KMS-11 (cell line): Measurements from ENCODE around the gene FGD6.
"Not testable (repeated sequence)": the region's sequence is repeated elsewhere in the genome, so short reads cannot be mapped to it uniquely, and the experiment has no call there.

Source experiments
- H2AFZ ChIP-seq: fragments of 200-600 bp; sonication (generic); 2 replicates; pipeline ENCODE4 v1.6.1; 2016; ENCODE audit warnings: antibody characterized with exemption, mixed run types, low read depth
- H3K27ac ChIP-seq: fragments of 200-600 bp; sonication (generic); 2 replicates; pipeline ENCODE4 v1.6.1; 2016; ENCODE audit warnings: mild to moderate bottlenecking, mixed run types
- H3K27me3 ChIP-seq: fragments of 200-600 bp; sonication (generic); 2 replicates; pipeline ENCODE4 v1.6.1; 2017; ENCODE audit warnings: mild to moderate bottlenecking, low read depth, mixed run types, moderate library complexity; ENCODE audit not compliant: insufficient read depth
- H3K36me3 ChIP-seq: fragments of 200-600 bp; sonication (generic); 2 replicates; pipeline ENCODE4 v1.6.1; 2017; ENCODE audit warnings: mild to moderate bottlenecking, mixed run types; ENCODE audit not compliant: insufficient read depth
- H3K4me1 ChIP-seq: fragments of 200-600 bp; sonication (generic); 2 replicates; pipeline ENCODE4 v1.6.1; 2016; ENCODE audit warnings: mild to moderate bottlenecking, low read depth, mixed run types; ENCODE audit not compliant: poor library complexity, severe bottlenecking
- H3K4me2 ChIP-seq: fragments of 200-600 bp; sonication (generic); 2 replicates; pipeline ENCODE4 v1.7.0; 2016; ENCODE audit warnings: mild to moderate bottlenecking, mixed run types
- H3K4me3 ChIP-seq: fragments of 200-600 bp; sonication (generic); IDR thresholded peaks from 2 replicates; pipeline ENCODE4 v1.6.1; 2017; ENCODE audit warnings: low read depth, low read length, mixed read lengths; ENCODE audit not compliant: insufficient read depth
- H3K79me2 ChIP-seq: fragments of 200-600 bp; sonication (generic); 2 replicates; pipeline ENCODE4 v1.6.1; 2016; ENCODE audit warnings: low read depth, mixed run types; ENCODE audit not compliant: insufficient read depth
- H3K9ac ChIP-seq: fragments of 200-600 bp; sonication (generic); 2 replicates; pipeline ENCODE4 v1.6.1; 2016; ENCODE audit warnings: mild to moderate bottlenecking, mixed run types
- H4K20me1 ChIP-seq: fragments of 200-600 bp; sonication (generic); 2 replicates; pipeline ENCODE4 v1.6.1; 2016; ENCODE audit warnings: mild to moderate bottlenecking, mixed run types; ENCODE audit not compliant: insufficient read depth
- TF ChIP-seq, protein P1 (sequence below): fragments of 200-600 bp; sonication (generic); conservative IDR thresholded peaks from 2 replicates; pipeline ENCODE4 v1.6.1; 2017; ENCODE audit warnings: low read depth, mild to moderate bottlenecking, antibody characterized with exemption, low read length, moderate library complexity, mixed read lengths

Gene FGD6

GRCh38 chr12:95201056-95201670 is 16.1 kb downstream of the FGD6 start:
- H3K4me2 ChIP-seq: no peak overlapping the region
- no peaks in the 10 kb centered on the region for H3K79me2 ChIP-seq
- H3K27me3 ChIP-seq: no peaks in the 10 kb centered on the region
- no peak overlapping the region for H2AFZ ChIP-seq
- no peaks in the 10 kb centered on the region for H3K4me1 ChIP-seq
- H3K4me3 ChIP-seq: no peak overlapping the region
- H4K20me1 ChIP-seq: no peaks in the 10 kb centered on the region
- no peak overlapping the region for H3K9ac ChIP-seq
- H3K27ac ChIP-seq: no peak overlapping the region
- TF ChIP-seq, protein P1, sequence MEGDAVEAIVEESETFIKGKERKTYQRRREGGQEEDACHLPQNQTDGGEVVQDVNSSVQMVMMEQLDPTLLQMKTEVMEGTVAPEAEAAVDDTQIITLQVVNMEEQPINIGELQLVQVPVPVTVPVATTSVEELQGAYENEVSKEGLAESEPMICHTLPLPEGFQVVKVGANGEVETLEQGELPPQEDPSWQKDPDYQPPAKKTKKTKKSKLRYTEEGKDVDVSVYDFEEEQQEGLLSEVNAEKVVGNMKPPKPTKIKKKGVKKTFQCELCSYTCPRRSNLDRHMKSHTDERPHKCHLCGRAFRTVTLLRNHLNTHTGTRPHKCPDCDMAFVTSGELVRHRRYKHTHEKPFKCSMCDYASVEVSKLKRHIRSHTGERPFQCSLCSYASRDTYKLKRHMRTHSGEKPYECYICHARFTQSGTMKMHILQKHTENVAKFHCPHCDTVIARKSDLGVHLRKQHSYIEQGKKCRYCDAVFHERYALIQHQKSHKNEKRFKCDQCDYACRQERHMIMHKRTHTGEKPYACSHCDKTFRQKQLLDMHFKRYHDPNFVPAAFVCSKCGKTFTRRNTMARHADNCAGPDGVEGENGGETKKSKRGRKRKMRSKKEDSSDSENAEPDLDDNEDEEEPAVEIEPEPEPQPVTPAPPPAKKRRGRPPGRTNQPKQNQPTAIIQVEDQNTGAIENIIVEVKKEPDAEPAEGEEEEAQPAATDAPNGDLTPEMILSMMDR: no peak
- H3K36me3 ChIP-seq: no peaks in the 10 kb centered on the region

DNA sequence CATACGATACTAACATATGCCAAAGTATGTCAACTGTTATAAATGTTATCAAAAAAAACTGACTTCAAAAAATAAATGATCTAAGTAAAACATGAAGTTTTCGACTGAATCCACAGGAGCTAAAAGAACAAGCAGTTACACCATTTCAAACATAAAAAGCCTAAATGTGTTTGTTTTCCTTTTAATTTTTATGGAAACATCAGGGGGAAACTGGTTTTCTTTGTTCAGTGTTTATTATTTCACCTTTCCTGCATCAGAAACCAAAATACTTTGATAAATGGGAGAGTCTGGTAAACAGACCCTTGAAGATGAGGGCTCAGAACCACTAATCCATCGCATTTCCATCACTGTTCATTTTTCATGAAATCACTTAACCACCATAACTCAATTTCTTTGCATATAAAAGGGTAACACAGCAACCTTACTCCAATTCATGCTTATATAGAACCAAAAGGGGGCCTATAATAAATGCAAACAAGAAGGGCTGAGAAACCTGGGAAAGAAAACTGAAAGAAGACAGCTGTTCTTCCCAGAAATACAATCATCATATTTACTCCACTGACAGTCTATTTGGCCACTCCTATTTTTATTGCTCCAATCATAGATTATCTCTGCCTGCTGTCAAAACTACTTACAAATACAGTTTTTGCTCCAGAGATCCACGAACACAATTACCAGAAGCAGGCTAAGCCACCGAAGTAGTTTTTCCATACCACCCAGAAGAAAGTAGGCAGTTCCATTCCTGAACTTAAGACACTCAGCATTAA is 17.0 kb downstream of the FGD6 start:
- H3K36me3 ChIP-seq: no peaks in the 10 kb centered on the region
- no peak overlapping the region for H3K4me3 ChIP-seq
- TF ChIP-seq, protein P1: no peak
- H4K20me1 ChIP-seq: no peaks in the 10 kb centered on the region
- no peaks in the 10 kb centered on the region for H3K27me3 ChIP-seq
- H3K4me2 ChIP-seq: no peak overlapping the region
- H3K4me1 ChIP-seq: no peaks in the 10 kb centered on the region
- no peak overlapping the region for H3K27ac ChIP-seq
- no peaks in the 10 kb centered on the region for H3K79me2 ChIP-seq
- H2AFZ ChIP-seq: no peak overlapping the region
- H3K9ac ChIP-seq: no peak overlapping the region

GRCh38 chr12:95198914-95199313 is 18.4 kb downstream of the FGD6 start:
- Histone ChIP-seq H4K20me1 (no peaks in the 10 kb centered on the region), H3K9ac (no peak overlapping the region), H2AFZ (no peak overlapping the region), H3K4me1 (no peaks in the 10 kb centered on the region), H3K36me3 (no peaks in the 10 kb centered on the region), H3K27ac (no peak overlapping the region), H3K79me2 (no peaks in the 10 kb centered on the region), H3K4me2 (no peak overlapping the region), H3K27me3 (no peaks in the 10 kb centered on the region), H3K4me3 (no peak overlapping the region)
- TF ChIP-seq, protein P1: no peak

DNA sequence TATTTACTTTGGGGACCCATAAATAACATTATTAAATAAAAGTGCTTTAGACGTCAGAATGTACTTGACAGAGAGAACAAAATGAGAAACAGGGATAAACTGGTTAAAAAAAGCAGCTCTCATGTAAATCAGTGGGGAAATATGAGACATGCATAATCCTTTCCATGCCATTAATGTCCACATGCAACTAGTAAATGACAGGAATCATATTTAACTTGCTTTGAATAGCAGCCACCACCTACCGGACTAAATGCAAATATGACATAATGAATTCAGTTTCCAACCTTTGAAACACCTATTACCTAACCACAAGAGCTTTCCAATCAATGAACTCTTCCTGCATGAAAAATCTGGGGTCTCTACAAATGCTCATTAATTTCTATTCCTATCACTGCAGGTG is 19.6 kb downstream of the FGD6 start:
- Histone ChIP-seq H3K27ac (no peak overlapping the region), H3K27me3 (no peaks in the 10 kb centered on the region), H3K79me2 (no peaks in the 10 kb centered on the region), H3K4me3 (no peak overlapping the region), H3K36me3 (no peaks in the 10 kb centered on the region), H3K4me1 (no peaks in the 10 kb centered on the region), H3K9ac (no peak overlapping the region), H3K4me2 (no peak overlapping the region), H2AFZ (no peak overlapping the region), H4K20me1 (no peaks in the 10 kb centered on the region)
- TF ChIP-seq, protein P1: no peak

GRCh38 chr12:95196875-95197569 is 20.2 kb downstream of the FGD6 start:
- H3K79me2 ChIP-seq, H4K20me1 ChIP-seq, H3K4me1 ChIP-seq, H3K36me3 ChIP-seq, H2AFZ ChIP-seq, H3K27me3 ChIP-seq, H3K27ac ChIP-seq, H3K9ac ChIP-seq, H3K4me2 ChIP-seq, H3K4me3 ChIP-seq: not testable (repeated sequence)
